Mesothelial cell of epicardium (in vitro differentiated cells): ENCODE measurements around the gene CGREF1. TPM values are rescaled to one million over a fixed set of nuclear protein-coding genes. Genes with fewer than 3 reads are reported as not detected.

ENCODE experiments used
- DNase-seq, 2 experiments: peaks; one replicate each; pipeline ENCODE4 v3.0.0; 2021; ENCODE audit warnings: low spot score in 2 of 2; ENCODE audit not compliant: unreplicated experiment in 2 of 2
- H3K27ac Mint-ChIP-seq: 2 replicates; pipeline ENCODE4 v1.8.0; 2021; ENCODE audit warnings: mixed read lengths
- H3K27me3 Mint-ChIP-seq: 2 replicates; pipeline ENCODE4 v1.8.0; 2021; ENCODE audit warnings: low read depth, mixed read lengths
- H3K36me3 Mint-ChIP-seq: 2 replicates; pipeline ENCODE4 v1.8.0; 2021; ENCODE audit warnings: mixed read lengths
- H3K4me1 Mint-ChIP-seq: 2 replicates; pipeline ENCODE4 v1.8.0; 2021; ENCODE audit warnings: mixed read lengths
- H3K4me3 Mint-ChIP-seq: 2 replicates; pipeline ENCODE4 v1.8.0; 2021; ENCODE audit warnings: mild to moderate bottlenecking, moderate library complexity, mixed read lengths
- H3K9me3 Mint-ChIP-seq: 2 replicates; pipeline ENCODE4 v1.8.0; 2021; ENCODE audit warnings: mixed read lengths
- CTCF ChIP-seq: fragments of 200-600 bp; sonication (generic); IDR thresholded peaks from one replicate; pipeline ENCODE4 v1.5.0; 2021; ENCODE audit warnings: antibody characterized with exemption; ENCODE audit not compliant: unreplicated experiment
- total RNA-seq: library from RNA; stranded (reverse); gene quantifications from 3 replicates; pipeline ENCODE4 v1.2.1, GENCODE V29; 2021

The CGREF1 gene
- total RNA-seq, 1 donor from 2014 or later: 1.5 TPM

- Mint-ChIP-seq H3K27me3 (peaks cover 13% of the 10 kb centered on the region), H3K9me3 (no peaks in the 10 kb centered on the region), H3K4me1 (no peaks in the 10 kb centered on the region), H3K4me3 (no peak overlapping the region), H3K36me3 (no peaks in the 10 kb centered on the region), H3K27ac (no peak overlapping the region)
- no peak for TF ChIP-seq CTCF
- DNase-seq: no peak
Observed at GRCh38 chr2:27102329-27102728, 16.6 kb downstream of the CGREF1 start.

GRCh38 chr2:27100036-27100435, 18.9 kb downstream of the CGREF1 start:
- Mint-ChIP-seq H3K27me3 (peaks cover 6% of the 10 kb centered on the region), H3K36me3 (no peaks in the 10 kb centered on the region), H3K4me3 (no peak overlapping the region), H3K4me1 (peaks cover 9% of the 10 kb centered on the region), H3K9me3 (no peaks in the 10 kb centered on the region), H3K27ac (no peak overlapping the region)
- TF ChIP-seq CTCF: no peak
- no peak for DNase-seq

- Mint-ChIP-seq H3K4me3 (no peak overlapping the region), H3K27ac (no peak overlapping the region)
Observed at GRCh38 chr2:27099334-27099955, 19.5 kb downstream of the CGREF1 start.

GRCh38 chr2:27097341-27097740, 21.6 kb downstream of the CGREF1 start:
- Mint-ChIP-seq H3K4me1 (peaks cover 9% of the 10 kb centered on the region), H3K4me3 (no peak overlapping the region), H3K9me3 (no peaks in the 10 kb centered on the region), H3K36me3 (no peaks in the 10 kb centered on the region), H3K27ac (no peak overlapping the region), H3K27me3 (no peaks in the 10 kb centered on the region)
- DNase-seq: no peak
- no peak for TF ChIP-seq CTCF

More at GRCh38 chr2:27099334-27099955, 19.5 kb downstream of the CGREF1 start:
- H3K27me3 Mint-ChIP-seq: peaks cover 3% of the 10 kb centered on the region
- H3K9me3 Mint-ChIP-seq: no peaks in the 10 kb centered on the region
- no peak for DNase-seq
- H3K36me3 Mint-ChIP-seq: no peaks in the 10 kb centered on the region
- TF ChIP-seq CTCF: no peak
- peaks cover 9% of the 10 kb centered on the region for H3K4me1 Mint-ChIP-seq

- H3K27me3 Mint-ChIP-seq: no peaks in the 10 kb centered on the region
- peaks cover 9% of the 10 kb centered on the region for H3K4me1 Mint-ChIP-seq
- no peaks in the 10 kb centered on the region for H3K36me3 Mint-ChIP-seq
- DNase-seq: no peak
- no peak overlapping the region for H3K27ac Mint-ChIP-seq
- H3K9me3 Mint-ChIP-seq: no peaks in the 10 kb centered on the region
- no peak for TF ChIP-seq CTCF
- no peak overlapping the region for H3K4me3 Mint-ChIP-seq
Observed at GRCh38 chr2:27096748-27097297, 22.1 kb downstream of the CGREF1 start.
